ENCODE data around the gene ZCCHC2.

DNA sequence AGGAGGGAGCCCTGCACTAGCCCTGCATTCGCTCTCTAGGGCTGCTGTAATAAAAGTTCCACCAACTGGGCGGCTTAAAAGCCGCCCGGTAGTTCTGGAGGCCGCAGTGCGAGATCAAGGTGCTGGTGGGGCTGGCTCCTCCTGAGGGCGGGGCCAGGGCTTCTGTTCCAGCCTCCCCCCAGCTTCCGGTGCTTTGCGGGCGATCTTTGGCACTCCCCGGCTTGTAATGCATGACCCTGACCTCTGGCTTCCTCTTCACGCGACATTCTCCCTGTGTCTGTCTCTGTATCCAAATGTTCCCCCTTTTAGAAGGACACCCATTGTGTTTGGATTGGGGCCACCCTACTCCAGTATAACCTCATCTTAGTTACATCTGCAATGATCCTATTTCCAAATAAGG lies 84.5 kb downstream of the ZCCHC2 start:
- TF ChIP-seq CTCF (IDR thresholded peaks at IDR 0.05) = no peak
- TF ChIP-seq POLR2A (IDR thresholded peaks at IDR 0.05) = no peak
- no peak for TF ChIP-seq POLR2AphosphoS5 (IDR thresholded peaks at IDR 0.05)

Data from breast epithelium (tissue), 3 donors.